Gastrocnemius medialis (tissue), 4 donors: ENCODE data around the gene CDO1.

Source experiments
- POLR2A ChIP-seq, 2 donors: fragments of 450-650 bp; IDR thresholded peaks; one replicate each; pipeline ENCODE4 v1.6.1; 2017; ENCODE audit warnings: antibody characterized with exemption in 2 of 2, mild to moderate bottlenecking in 2 of 2, moderate library complexity in 2 of 2
- TF ChIP-seq, protein P1 (sequence below), 5 experiments: fragments of 450-650 bp in 3 of 5; fragments of 200-600 bp in 2 of 5; sonication (generic) in 2 of 5; IDR thresholded peaks in 4 of 5; conservative IDR thresholded peaks in 1 of 5; 1 replicate in 4 of 5; 2 replicates in 1 of 5; pipeline ENCODE4 v1.5.1; 2016 to 2019; ENCODE audit warnings: antibody characterized with exemption in 5 of 5, mild to moderate bottlenecking in 3 of 5, moderate library complexity in 3 of 5

DNA sequence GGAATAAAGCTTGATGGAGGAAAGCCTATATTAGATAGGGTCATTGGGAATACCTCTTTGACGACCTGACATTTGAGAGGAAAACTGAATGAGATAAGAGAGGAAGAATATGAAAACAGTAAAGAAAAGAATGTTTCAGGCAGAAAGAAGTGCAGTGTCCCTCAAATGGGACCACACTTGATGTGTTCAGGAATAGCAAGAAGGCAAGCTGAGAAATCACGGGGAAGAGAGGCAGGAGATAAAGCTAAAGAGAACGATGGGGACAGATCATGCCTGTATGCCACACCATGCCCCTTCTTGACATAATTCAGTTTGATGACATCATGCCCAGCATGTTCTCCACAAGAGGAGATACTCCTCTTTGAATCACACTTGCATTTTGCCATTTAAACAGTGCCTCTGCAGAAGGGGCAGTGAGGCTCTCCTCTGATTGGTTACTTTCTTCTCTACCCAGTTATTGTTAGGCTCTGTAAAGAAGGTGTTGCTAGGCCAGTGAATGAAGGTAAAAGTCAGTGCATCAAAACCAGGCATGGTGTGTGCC lies 32.9 kb upstream of the CDO1 start:
- TF ChIP-seq, protein P1, sequence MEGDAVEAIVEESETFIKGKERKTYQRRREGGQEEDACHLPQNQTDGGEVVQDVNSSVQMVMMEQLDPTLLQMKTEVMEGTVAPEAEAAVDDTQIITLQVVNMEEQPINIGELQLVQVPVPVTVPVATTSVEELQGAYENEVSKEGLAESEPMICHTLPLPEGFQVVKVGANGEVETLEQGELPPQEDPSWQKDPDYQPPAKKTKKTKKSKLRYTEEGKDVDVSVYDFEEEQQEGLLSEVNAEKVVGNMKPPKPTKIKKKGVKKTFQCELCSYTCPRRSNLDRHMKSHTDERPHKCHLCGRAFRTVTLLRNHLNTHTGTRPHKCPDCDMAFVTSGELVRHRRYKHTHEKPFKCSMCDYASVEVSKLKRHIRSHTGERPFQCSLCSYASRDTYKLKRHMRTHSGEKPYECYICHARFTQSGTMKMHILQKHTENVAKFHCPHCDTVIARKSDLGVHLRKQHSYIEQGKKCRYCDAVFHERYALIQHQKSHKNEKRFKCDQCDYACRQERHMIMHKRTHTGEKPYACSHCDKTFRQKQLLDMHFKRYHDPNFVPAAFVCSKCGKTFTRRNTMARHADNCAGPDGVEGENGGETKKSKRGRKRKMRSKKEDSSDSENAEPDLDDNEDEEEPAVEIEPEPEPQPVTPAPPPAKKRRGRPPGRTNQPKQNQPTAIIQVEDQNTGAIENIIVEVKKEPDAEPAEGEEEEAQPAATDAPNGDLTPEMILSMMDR (IDR thresholded peaks at IDR 0.05 in 4 of 5, conservative IDR thresholded peaks at IDR 0.05 in 1 of 5), result no peak
- no peak for TF ChIP-seq POLR2A (IDR thresholded peaks at IDR 0.05)
